IMR-90 (cell line): ENCODE data around the gene H1-8. TPM values are rescaled to one million over a fixed set of nuclear protein-coding genes. Genes with fewer than 3 reads are reported as not detected.

ENCODE experiments used
- ATAC-seq: fragments of 200-7000 bp; cut with Tn5 transposase; 2 replicates; pipeline ENCODE4 v1.9.1; 2020; ENCODE audit warnings: low read depth, mild to moderate bottlenecking, moderate library complexity
- BruUV-seq: library from RNA; stranded (reverse); fragments of 400-500 nt; replicated peaks from 2 replicates; lab custom pipeline; 2021; lab: Mats Ljungman, UMichigan
- CTCF ChIA-PET: fragments of 300-600 bp; formaldehyde crosslinking; extraction: SDS; loops from one replicate; lab custom pipeline; 2021; ENCODE audit warnings: antibody characterized with exemption; lab: Yijun Ruan, JAX
- POLR2A ChIA-PET: fragments of 300-600 bp; sonication (Branson Sonifier 250); formaldehyde crosslinking; loops from one replicate; lab custom pipeline; 2022; ENCODE audit warnings: antibody characterized with exemption; ENCODE audit not compliant: unreplicated experiment; lab: Charles Lee
- DNase-seq: peaks from one replicate; pipeline ENCODE4 v3.0.0; 2013
- H2AFZ ChIP-seq: replicated peaks from 2 replicates; pipeline ENCODE3; 2013; ENCODE audit warnings: low read length, mild to moderate bottlenecking; ENCODE audit not compliant: poor library complexity
- H2AK5ac ChIP-seq: 2 replicates; pipeline ENCODE4 v1.6.1; 2013; ENCODE audit warnings: low read depth, low read length, inconsistent platforms
- H2AK9ac ChIP-seq: replicated peaks from 2 replicates; pipeline ENCODE3; 2013; ENCODE audit warnings: mild to moderate bottlenecking, low read depth, low read length, moderate library complexity; ENCODE audit not compliant: poor library complexity
- H2BK120ac ChIP-seq: 2 replicates; pipeline ENCODE4 v1.6.1; 2013; ENCODE audit warnings: low read depth, low read length, inconsistent platforms
- H2BK15ac ChIP-seq: 3 replicates; pipeline ENCODE4 v1.6.1; 2013; ENCODE audit warnings: low read depth, low read length, inconsistent platforms
- H2BK20ac ChIP-seq: 2 replicates; pipeline ENCODE4 v1.6.1; 2013; ENCODE audit warnings: low read depth, mild to moderate bottlenecking, inconsistent platforms, low read length, moderate library complexity
- H2BK5ac ChIP-seq: 2 replicates; pipeline ENCODE4 v1.6.1; 2013; ENCODE audit warnings: mild to moderate bottlenecking, low read depth, low read length, inconsistent platforms; ENCODE audit not compliant: poor library complexity, severe bottlenecking
- H3K14ac ChIP-seq: replicated peaks from 2 replicates; pipeline ENCODE4 v1.6.1; 2013; ENCODE audit warnings: low read depth, low read length, inconsistent platforms
- H3K18ac ChIP-seq: 2 replicates; pipeline ENCODE4 v1.6.1; 2013; ENCODE audit warnings: low read depth, low read length, control low read depth
- H3K23ac ChIP-seq: 2 replicates; pipeline ENCODE4 v1.6.1; 2013; ENCODE audit warnings: low read depth, low read length, inconsistent platforms
- H3K27ac ChIP-seq: 2 replicates; pipeline ENCODE4 v1.5.1; 2013; ENCODE audit warnings: mild to moderate bottlenecking, control low read depth, low read length; ENCODE audit not compliant: insufficient read depth
- H3K27me3 ChIP-seq: 2 replicates; pipeline ENCODE4 v1.6.1; 2013; ENCODE audit warnings: low read length; ENCODE audit not compliant: control insufficient read depth, insufficient read depth
- H3K36me3 ChIP-seq: 2 replicates; pipeline ENCODE4 v1.6.1; 2013; ENCODE audit warnings: low read length, mixed read lengths; ENCODE audit not compliant: control insufficient read depth, insufficient read depth
- H3K4ac ChIP-seq: 2 replicates; pipeline ENCODE4 v1.6.1; 2013; ENCODE audit warnings: low read depth, low read length, inconsistent platforms
- H3K4me1 ChIP-seq: 2 replicates; pipeline ENCODE4 v1.6.1; 2013; ENCODE audit warnings: low read length, mixed read lengths; ENCODE audit not compliant: control insufficient read depth, insufficient read depth
- H3K4me2 ChIP-seq: 2 replicates; pipeline ENCODE4 v1.6.1; 2013; ENCODE audit warnings: low read depth, mild to moderate bottlenecking, control low read depth, low read length, moderate library complexity
- H3K4me3 ChIP-seq: 2 replicates; pipeline ENCODE4 v1.5.1; 2013; ENCODE audit warnings: low read depth, mild to moderate bottlenecking, control low read depth, low read length, moderate library complexity; ENCODE audit not compliant: insufficient read depth
- H3K56ac ChIP-seq: 2 replicates; pipeline ENCODE4 v1.6.1; 2013; ENCODE audit warnings: low read length, inconsistent platforms; ENCODE audit not compliant: insufficient read depth; ENCODE audit errors: extremely low read depth
- H3K79me1 ChIP-seq, 2 experiments: 2 replicates each; pipeline ENCODE4 v1.6.1; 2013; ENCODE audit warnings: low read length in 2 of 2, inconsistent platforms in 1 of 2, low read depth in 1 of 2
- H3K9ac ChIP-seq: 2 replicates; pipeline ENCODE4 v1.6.1; 2013; ENCODE audit warnings: low read depth, low read length, control low read depth
- H3K9me1 ChIP-seq: 2 replicates; pipeline ENCODE4 v1.6.1; 2013; ENCODE audit warnings: low read length, inconsistent platforms; ENCODE audit not compliant: insufficient read depth
- H3K9me3 ChIP-seq: 2 replicates; pipeline ENCODE4 v1.6.1; 2013; ENCODE audit warnings: low read length; ENCODE audit not compliant: control insufficient read depth, insufficient read depth
- H4K20me1 ChIP-seq: 2 replicates; pipeline ENCODE4 v1.6.1; 2013; ENCODE audit warnings: low read length, inconsistent platforms; ENCODE audit not compliant: insufficient read depth
- H4K5ac ChIP-seq: 2 replicates; pipeline ENCODE4 v1.6.1; 2013; ENCODE audit warnings: mild to moderate bottlenecking, low read depth, low read length, control low read depth
- H4K8ac ChIP-seq, 2 experiments: 2 replicates each; pipeline ENCODE4 v1.6.1; 2013; ENCODE audit warnings: low read depth in 2 of 2, low read length in 2 of 2, control low read depth in 1 of 2, inconsistent platforms in 1 of 2
- H4K91ac ChIP-seq: 2 replicates; pipeline ENCODE4 v1.6.1; 2013; ENCODE audit warnings: low read depth, low read length, inconsistent platforms; ENCODE audit not compliant: insufficient read depth
- BHLHE40 ChIP-seq: fragments of 150-350 bp; IDR thresholded peaks from 2 replicates; pipeline ENCODE4 v1.6.1; 2016; ENCODE audit warnings: mild to moderate bottlenecking, low read depth, low read length
- CEBPB ChIP-seq: IDR thresholded peaks from 2 replicates; pipeline ENCODE4 v1.6.1; 2012; ENCODE audit warnings: low read depth, low read length, improper control_type of control experiment
- FOS ChIP-seq: fragments of 150-350 bp; IDR thresholded peaks from 2 replicates; pipeline ENCODE4 v1.6.1; 2016; ENCODE audit warnings: low read depth, low read length
- MAFK ChIP-seq: IDR thresholded peaks from 2 replicates; pipeline ENCODE4 v1.6.1; 2012; ENCODE audit warnings: low read depth, low read length, improper control_type of control experiment
- MAZ ChIP-seq: IDR thresholded peaks from 2 replicates; pipeline ENCODE4 v1.6.1; 2012; ENCODE audit warnings: low read depth, mild to moderate bottlenecking, low read length, improper control_type of control experiment, moderate library complexity, borderline replicate concordance
- MXI1 ChIP-seq: IDR thresholded peaks from 2 replicates; pipeline ENCODE4 v1.6.1; 2012; ENCODE audit warnings: low read depth, mild to moderate bottlenecking, low read length, moderate library complexity, borderline replicate concordance
- NFE2L2 ChIP-seq: fragments of 150-350 bp; IDR thresholded peaks from 2 replicates; pipeline ENCODE4 v1.6.1; 2016; ENCODE audit warnings: low read depth, mild to moderate bottlenecking, low read length
- POLR2A ChIP-seq: IDR thresholded peaks from 2 replicates; pipeline ENCODE4 v1.6.1; 2012; ENCODE audit warnings: mild to moderate bottlenecking, low read depth, low read length
- RAD21 ChIP-seq: IDR thresholded peaks from 2 replicates; pipeline ENCODE4 v1.6.1; 2012; ENCODE audit warnings: low read length, improper control_type of control experiment
- RFX5 ChIP-seq: IDR thresholded peaks from 2 replicates; pipeline ENCODE4 v1.8.0; 2012; ENCODE audit warnings: low read depth, mild to moderate bottlenecking, low read length, moderate library complexity
- SMC3 ChIP-seq: fragments of 150-350 bp; IDR thresholded peaks from 2 replicates; pipeline ENCODE4 v1.6.1; 2016; ENCODE audit warnings: low read depth, mild to moderate bottlenecking, antibody characterized with exemption, low read length, moderate library complexity
- USF2 ChIP-seq: fragments of 150-350 bp; IDR thresholded peaks from 2 replicates; pipeline ENCODE4 v1.6.1; 2017; ENCODE audit warnings: mild to moderate bottlenecking, antibody characterized with exemption, low read length, low read depth
- WGBS, 2 experiments: methylation state at CpG; one replicate each; pipeline versions ENCODE4 v1.1.5 to v1.1.7; 2013; ENCODE audit warnings: missing lambda C conversion rate in 2 of 2; ENCODE audit not compliant: insufficient read length in 1 of 2; ENCODE audit errors: extremely low coverage in 2 of 2; 5-methylcytosine and 5-hydroxymethylcytosine counted together
- dilution Hi-C: fragments of 300-500 bp; cut with HindIII; formaldehyde crosslinking; loops from one replicate; pipeline ENCODE4 v1.14.3; 2018; ENCODE audit warnings: low sequenced_read_pairs; ENCODE audit not compliant: unreplicated experiment
- in situ Hi-C: fragments of 300-500 bp; cut with MboI; formaldehyde crosslinking; loops from 3 replicates; pipeline ENCODE4 v1.14.3; 2019; ENCODE audit warnings: low sequenced_read_pairs, inconsistent platforms, mixed read lengths
- intact Hi-C: fragments of 100-400 bp; cut with micrococcal nuclease; formaldehyde crosslinking; loops from 2 replicates; pipeline ENCODE4 v1.10.0; 2022
- polyA plus RNA-seq, 3 experiments: library from polyadenylated mRNA; depleted of rRNA; stranded (reverse); fragments of >200 nt; gene quantifications; 2 replicates each; pipeline ENCODE4 v1.2.3, GENCODE V29; 2012; ENCODE audit warnings: low replicate concordance in 1 of 3
- total RNA-seq: library from RNA; depleted of rRNA; stranded (reverse); fragments of >200 nt; gene quantifications from 2 replicates; pipeline ENCODE4 v1.2.3, GENCODE V29; 2012

The H1-8 gene
- total and polyA plus RNA-seq, 2 of the 4 experiments (the other 2 are of a cell fraction) = not detected

- H4K20me1 ChIP-seq = peaks cover 4% of the 10 kb centered on the region
Observed at GRCh38 chr3:129582799-129583198, 39.8 kb downstream of the H1-8 start.

More at GRCh38 chr3:129582799-129583198, 39.8 kb downstream of the H1-8 start:
- H2BK15ac ChIP-seq = no peak overlapping the region
- no peaks in the 10 kb centered on the region for H3K9me3 ChIP-seq
- H2BK20ac ChIP-seq = no peak overlapping the region
- no peak overlapping the region for H3K9ac ChIP-seq
- no peak overlapping the region for H2BK5ac ChIP-seq
- dilution Hi-C loops = no loop called here
- no peak overlapping the region for H2AFZ ChIP-seq
- H3K14ac ChIP-seq = no peak overlapping the region
- ChIA-PET POLR2A (no interaction called here), CTCF (no interaction called here)
- peaks cover 2 to 33% of the 10 kb centered on the region in 2 experiments for H3K79me1 ChIP-seq
- no peak overlapping the region for H3K4me2 ChIP-seq
- no peak overlapping the region for H2BK120ac ChIP-seq
- no peak for TF ChIP-seq NFE2L2
- no peak for TF ChIP-seq RAD21
- no peak for TF ChIP-seq FOS
- TF ChIP-seq RFX5 = no peak
- TF ChIP-seq CEBPB = no peak
- no peak for TF ChIP-seq BHLHE40
- no peak for TF ChIP-seq POLR2A
- TF ChIP-seq MAZ = no peak
- no peak for TF ChIP-seq MAFK
- TF ChIP-seq MXI1 = no peak
- no peak for TF ChIP-seq SMC3
- no peak for TF ChIP-seq USF2
- no peak overlapping the region for H2AK5ac ChIP-seq
- ATAC-seq (no peak), DNase-seq (no peak)
- in situ Hi-C loops = no loop called here
- no peak overlapping the region for H3K4me3 ChIP-seq
- no peak overlapping the region for H3K27ac ChIP-seq
- no peak overlapping the region for H4K5ac ChIP-seq
- no peak overlapping the region for H3K18ac ChIP-seq
- H3K4ac ChIP-seq = no peak overlapping the region
- no peaks in the 10 kb centered on the region for H3K27me3 ChIP-seq
- H2AK9ac ChIP-seq = no peak overlapping the region
- intact Hi-C loops = no loop called here
- H3K9me1 ChIP-seq = 0 out of 2 replicates have a peak, but pooled peaks cover 2% of the 10 kb centered on the region
- H3K56ac ChIP-seq = no peak overlapping the region
- no CpG with 5 or more reads among the region's 5 CpGs for WGBS, 2 experiments
- H3K4me1 ChIP-seq = peaks cover 6% of the 10 kb centered on the region; the same call in 1 of the 2 replicates
- no peak overlapping the region for H3K23ac ChIP-seq
- BruUV-seq = no TSS peak
- H4K8ac ChIP-seq = no peak overlapping the region
- H4K91ac ChIP-seq = no peak overlapping the region
- peaks cover 31% of the 10 kb centered on the region for H3K36me3 ChIP-seq
